Right atrium auricular region (tissue), 2 donors: ENCODE measurements around the gene TAF1D. TPM values are rescaled to one million over a fixed set of nuclear protein-coding genes. Genes with fewer than 3 reads are reported as not detected.

Experiments used
- DNase-seq: peaks from one replicate; pipeline ENCODE4 v3.0.0-alpha.2; 2019; ENCODE audit warnings: low spot score
- H3K27ac ChIP-seq, 2 donors: fragments of 200-600 bp; sonication (generic); 1 replicate in 1 of 2; 2 replicates in 1 of 2; pipeline ENCODE4 v1.5.1; 2016 to 2019
- H3K27me3 ChIP-seq, 2 donors: fragments of 200-600 bp; sonication (generic); one replicate each; pipeline versions ENCODE4 v1.5.1 to v1.6.0; 2017 to 2019
- H3K36me3 ChIP-seq: fragments of 200-600 bp; sonication (generic); one replicate; pipeline ENCODE4 v1.5.1; 2016
- H3K4me1 ChIP-seq, 2 donors: fragments of 200-600 bp; sonication (generic); one replicate each; pipeline versions ENCODE4 v1.5.1 to v1.6.0; 2017 to 2019
- H3K4me3 ChIP-seq, 2 donors: fragments of 200-600 bp; sonication (generic); 1 replicate in 1 of 2; 2 replicates in 1 of 2; pipeline ENCODE4 v1.5.1; 2017 to 2019; ENCODE audit warnings: mild to moderate bottlenecking in 1 of 2, moderate library complexity in 1 of 2
- H3K9me3 ChIP-seq, 2 donors: fragments of 200-600 bp; sonication (generic); one replicate each; pipeline ENCODE4 v1.5.1; 2019
- total RNA-seq, 2 donors: library from RNA; depleted of rRNA; stranded (reverse); fragments of >200 nt; gene quantifications; one replicate each; pipeline ENCODE4 v1.1.0, GENCODE V29; 2016
- TF ChIP-seq, protein P1 (sequence below), 2 donors: fragments of 200-600 bp; sonication (generic); IDR thresholded peaks; one replicate each; pipeline ENCODE4 v1.5.1; 2019; ENCODE audit warnings: antibody characterized with exemption in 2 of 2

Gene TAF1D
- total RNA-seq, 2 donors from 2014 or later: 33.0 to 36.0 TPM

DNA sequence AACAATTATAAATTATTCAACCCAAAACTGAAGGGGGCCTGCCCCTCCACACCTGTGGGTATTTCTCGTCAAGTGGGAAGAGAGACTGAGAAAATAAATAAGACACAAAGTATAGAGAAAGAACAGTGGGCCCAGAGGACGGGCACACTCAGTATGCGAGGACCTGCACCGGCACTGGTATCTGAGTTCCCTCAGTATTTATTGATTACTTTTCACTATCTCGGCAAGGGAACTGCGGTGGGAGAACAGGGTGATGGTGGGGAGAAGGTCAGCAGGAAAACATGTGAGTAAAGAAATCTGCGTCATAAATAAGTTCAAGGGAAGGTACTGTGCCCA, 3.3 kb upstream of the TAF1D start:
- Histone ChIP-seq H3K4me3 (no peak overlapping the region), H3K27me3 (no peaks in the 10 kb centered on the region), H3K27ac (peak overlapping the region; percentile 55 to 77), H3K9me3 (no peaks in the 10 kb centered on the region), H3K36me3 (peaks cover 7% of the 10 kb centered on the region), H3K4me1 (peaks cover 0 to 16% of the 10 kb centered on the region in 2 donors)
- TF ChIP-seq, protein P1, sequence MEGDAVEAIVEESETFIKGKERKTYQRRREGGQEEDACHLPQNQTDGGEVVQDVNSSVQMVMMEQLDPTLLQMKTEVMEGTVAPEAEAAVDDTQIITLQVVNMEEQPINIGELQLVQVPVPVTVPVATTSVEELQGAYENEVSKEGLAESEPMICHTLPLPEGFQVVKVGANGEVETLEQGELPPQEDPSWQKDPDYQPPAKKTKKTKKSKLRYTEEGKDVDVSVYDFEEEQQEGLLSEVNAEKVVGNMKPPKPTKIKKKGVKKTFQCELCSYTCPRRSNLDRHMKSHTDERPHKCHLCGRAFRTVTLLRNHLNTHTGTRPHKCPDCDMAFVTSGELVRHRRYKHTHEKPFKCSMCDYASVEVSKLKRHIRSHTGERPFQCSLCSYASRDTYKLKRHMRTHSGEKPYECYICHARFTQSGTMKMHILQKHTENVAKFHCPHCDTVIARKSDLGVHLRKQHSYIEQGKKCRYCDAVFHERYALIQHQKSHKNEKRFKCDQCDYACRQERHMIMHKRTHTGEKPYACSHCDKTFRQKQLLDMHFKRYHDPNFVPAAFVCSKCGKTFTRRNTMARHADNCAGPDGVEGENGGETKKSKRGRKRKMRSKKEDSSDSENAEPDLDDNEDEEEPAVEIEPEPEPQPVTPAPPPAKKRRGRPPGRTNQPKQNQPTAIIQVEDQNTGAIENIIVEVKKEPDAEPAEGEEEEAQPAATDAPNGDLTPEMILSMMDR (IDR thresholded peaks at IDR 0.05): no peak
- no peak for DNase-seq

DNA sequence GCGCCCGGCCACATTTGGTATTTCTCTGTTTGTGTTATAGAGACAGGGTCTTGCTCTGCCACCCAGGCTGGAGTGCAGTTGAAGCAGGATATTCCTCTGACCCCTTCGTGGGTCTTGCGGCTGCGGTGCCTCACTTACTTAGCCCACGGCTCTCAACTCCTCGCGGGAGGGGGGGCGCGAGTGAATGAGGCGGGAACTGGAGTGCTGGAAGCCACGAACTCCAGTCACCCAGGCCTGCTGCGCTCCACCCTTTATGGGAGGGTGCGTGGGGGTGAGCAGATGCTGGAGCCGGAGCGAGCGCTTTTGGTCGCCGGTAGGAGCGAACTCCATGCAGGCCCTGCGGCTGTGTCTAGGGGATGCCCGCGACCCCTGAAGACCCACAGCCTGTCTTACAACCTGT, 2.0 kb upstream of the TAF1D start:
- H3K4me1 ChIP-seq: peaks cover 0 to 26% of the 10 kb centered on the region in 2 donors
- H3K27me3 ChIP-seq: no peaks in the 10 kb centered on the region
- DNase-seq: no peak
- no peaks in the 10 kb centered on the region for H3K9me3 ChIP-seq
- TF ChIP-seq, protein P1 (IDR thresholded peaks at IDR 0.05): no peak
- no peak overlapping the region for H3K27ac ChIP-seq
- peaks cover 17% of the 10 kb centered on the region for H3K36me3 ChIP-seq
- no peak overlapping the region for H3K4me3 ChIP-seq

DNA sequence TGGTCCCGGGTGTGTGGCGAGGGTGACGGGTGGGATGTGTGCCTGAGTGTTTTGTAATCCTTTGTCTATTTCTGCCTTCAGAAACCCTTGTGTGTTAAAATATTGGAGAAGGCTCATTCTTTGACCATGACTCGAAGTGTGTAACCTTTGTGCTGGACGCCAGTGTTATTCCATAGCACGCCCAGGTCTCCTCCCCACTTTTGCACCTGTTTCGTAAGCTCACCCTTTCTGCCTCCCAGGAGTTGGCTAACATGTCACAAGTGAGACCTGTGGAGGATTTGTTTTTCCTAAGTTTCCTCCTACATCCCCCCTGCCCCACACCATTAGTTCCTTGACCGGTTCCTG, 559 bp upstream of the TAF1D start:
- Histone ChIP-seq H3K4me3 (peak overlapping the region; percentile 86 to 92), H3K9me3 (no peaks in the 10 kb centered on the region), H3K27me3 (no peaks in the 10 kb centered on the region), H3K36me3 (peaks cover 31% of the 10 kb centered on the region), H3K27ac (peak overlapping the region; percentile 91 to 93), H3K4me1 (peaks cover 0 to 39% of the 10 kb centered on the region in 2 donors)
- TF ChIP-seq, protein P1 (IDR thresholded peaks at IDR 0.05): no peak
- no peak for DNase-seq

DNA sequence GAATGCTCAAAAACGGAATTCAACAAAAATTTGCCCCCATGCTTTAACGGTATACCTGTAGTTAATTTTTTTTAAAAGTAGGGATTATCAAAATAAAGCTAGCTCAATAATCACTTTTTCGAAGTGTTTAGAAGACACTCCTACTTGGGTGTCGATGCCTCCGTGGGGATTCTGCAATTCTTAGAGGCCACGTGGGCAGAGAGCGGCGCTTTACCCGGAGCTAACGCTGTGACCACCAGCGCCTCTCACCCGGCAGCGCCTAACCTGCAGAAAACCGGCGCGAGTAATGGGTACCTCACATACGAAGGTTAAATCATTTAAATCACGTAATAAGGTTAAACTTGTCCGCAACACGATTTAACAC, 583 bp downstream of the TAF1D start:
- Histone ChIP-seq H3K27me3 (no peaks in the 10 kb centered on the region), H3K36me3 (peaks cover 43% of the 10 kb centered on the region), H3K9me3 (no peaks in the 10 kb centered on the region), H3K4me1 (peaks cover 0 to 40% of the 10 kb centered on the region in 2 donors), H3K27ac (peak overlapping the region; percentile 91 to 93), H3K4me3 (peak overlapping the region; percentile 86 to 92)
- DNase-seq: peak; percentile 69
- TF ChIP-seq, protein P1 (IDR thresholded peaks at IDR 0.05): no peak

DNA sequence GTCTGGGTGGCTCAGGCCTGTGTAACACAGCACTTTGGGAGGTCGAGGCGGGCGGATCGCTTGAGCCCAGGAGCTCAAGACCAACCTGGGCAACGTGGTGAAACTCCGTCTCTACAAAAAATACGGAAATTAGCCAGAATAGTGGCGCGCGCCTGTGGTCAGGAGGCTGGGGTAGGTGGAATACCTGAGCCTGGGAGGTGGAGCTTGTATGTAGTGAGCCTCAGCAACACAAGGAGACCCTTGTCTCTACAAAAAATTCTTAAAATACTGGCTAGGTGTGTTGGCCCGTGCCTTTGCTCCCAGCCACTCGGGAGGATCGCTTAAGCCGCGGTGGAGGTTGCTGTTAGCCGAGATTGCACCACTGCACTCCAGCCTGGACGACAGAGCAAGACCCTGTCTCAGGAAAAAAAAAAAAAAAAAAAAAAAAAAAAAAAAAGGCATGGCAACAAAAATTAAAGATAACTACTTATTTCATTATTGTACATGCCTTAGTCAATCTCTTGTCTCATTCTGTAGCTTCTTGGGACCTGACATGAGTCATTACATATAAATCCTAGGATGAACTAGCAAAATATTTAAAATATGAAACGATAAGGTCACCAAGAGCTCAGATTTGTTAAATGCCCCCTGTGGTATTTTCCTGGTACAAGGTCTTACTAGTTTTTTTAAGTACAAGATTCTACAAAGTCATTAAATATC, 1.1 kb downstream of the TAF1D start:
- peaks cover 0 to 40% of the 10 kb centered on the region in 2 donors for H3K4me1 ChIP-seq
- H3K36me3 ChIP-seq: peaks cover 48% of the 10 kb centered on the region
- DNase-seq: no peak
- no peaks in the 10 kb centered on the region for H3K9me3 ChIP-seq
- peak overlapping the region; percentile 86 to 92 for H3K4me3 ChIP-seq
- peak overlapping the region in 1 of 2 donors; percentile 93 for H3K27ac ChIP-seq
- no peaks in the 10 kb centered on the region for H3K27me3 ChIP-seq
- TF ChIP-seq, protein P1 (IDR thresholded peaks at IDR 0.05): no peak

DNA sequence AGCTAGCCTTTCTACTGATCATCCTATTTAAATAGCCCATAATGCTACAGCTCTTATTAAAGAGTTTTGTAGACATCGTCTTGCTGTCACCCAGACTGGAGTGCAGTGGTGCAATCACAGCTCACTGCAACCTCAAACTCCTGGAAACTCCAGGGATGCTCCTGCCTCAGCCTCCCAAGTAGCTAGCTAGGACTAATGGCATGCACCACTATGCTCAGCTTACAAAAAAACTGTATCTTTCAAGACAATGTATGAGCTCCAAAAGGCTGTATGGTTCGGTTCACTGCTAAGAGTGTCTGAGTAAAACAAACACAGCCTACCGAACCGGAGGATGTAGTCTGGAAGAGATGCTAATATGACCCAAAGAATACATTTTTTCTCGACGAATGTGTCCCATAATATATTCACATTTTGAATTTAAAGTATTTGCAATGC, 2.6 kb downstream of the TAF1D start:
- no peak overlapping the region for H3K4me3 ChIP-seq
- H3K27me3 ChIP-seq: no peaks in the 10 kb centered on the region
- peaks cover 0 to 44% of the 10 kb centered on the region in 2 donors for H3K4me1 ChIP-seq
- TF ChIP-seq, protein P1 (IDR thresholded peaks at IDR 0.05): no peak
- H3K9me3 ChIP-seq: no peaks in the 10 kb centered on the region
- DNase-seq: no peak
- peaks cover 62% of the 10 kb centered on the region for H3K36me3 ChIP-seq
- H3K27ac ChIP-seq: no peak overlapping the region
